HG03342 (cell line): Measurements from ENCODE around the gene TMEM108.

Experiments used
- ATAC-seq: cut with Tn5 transposase; IDR thresholded peaks from one replicate; pipeline ENCODE4 v1.9.1; 2021; ENCODE audit warnings: mild to moderate bottlenecking, moderate library complexity; ENCODE audit not compliant: unreplicated experiment

The TMEM108 gene

GRCh38 chr3:133053532-133053931 is 15.3 kb downstream of the TMEM108 start:
- ATAC-seq: no peak

GRCh38 chr3:133054586-133054985 is 16.4 kb downstream of the TMEM108 start:
- no peak for ATAC-seq

GRCh38 chr3:133055339-133055738 is 17.1 kb downstream of the TMEM108 start:
- ATAC-seq: no peak

- no peak for ATAC-seq
These were observed 20.1 kb downstream of the TMEM108 start for GRCh38 chr3:133058243-133058642.

- no peak for ATAC-seq
These were observed 20.6 kb downstream of the TMEM108 start for GRCh38 chr3:133058831-133059230.

- no peak for ATAC-seq
These were observed 27.2 kb downstream of the TMEM108 start for GRCh38 chr3:133065193-133065961.

- no peak for ATAC-seq
These were observed 27.8 kb downstream of the TMEM108 start for GRCh38 chr3:133066026-133066425.

- ATAC-seq: no peak
These were observed 31.5 kb downstream of the TMEM108 start for GRCh38 chr3:133069556-133070286.

GRCh38 chr3:133074977-133075376 is 36.8 kb downstream of the TMEM108 start:
- no peak for ATAC-seq

GRCh38 chr3:133077688-133078087 is 39.5 kb downstream of the TMEM108 start:
- ATAC-seq: no peak

GRCh38 chr3:133079621-133080020 is 41.4 kb downstream of the TMEM108 start:
- no peak for ATAC-seq

- ATAC-seq: no peak
These were observed 42.8 kb downstream of the TMEM108 start for GRCh38 chr3:133081016-133081415.

GRCh38 chr3:133083395-133083794 is 45.2 kb downstream of the TMEM108 start:
- no peak for ATAC-seq

GRCh38 chr3:133089906-133090485 is 51.8 kb downstream of the TMEM108 start:
- ATAC-seq: no peak

GRCh38 chr3:133092681-133093080 is 54.5 kb downstream of the TMEM108 start:
- ATAC-seq: no peak

GRCh38 chr3:133093366-133093765 is 55.2 kb downstream of the TMEM108 start:
- no peak for ATAC-seq

- no peak for ATAC-seq
These were observed 58.9 kb downstream of the TMEM108 start for GRCh38 chr3:133096900-133097613.

- ATAC-seq: no peak
These were observed 65.5 kb downstream of the TMEM108 start for GRCh38 chr3:133103706-133104105.

- ATAC-seq: no peak
These were observed 68.0 kb downstream of the TMEM108 start for GRCh38 chr3:133106169-133106568.

GRCh38 chr3:133112666-133113065 is 74.5 kb downstream of the TMEM108 start:
- ATAC-seq: no peak

GRCh38 chr3:133113526-133113925 is 75.3 kb downstream of the TMEM108 start:
- no peak for ATAC-seq
